GM21786 (cell line): ENCODE data around the gene NSF.
"Not testable (repeated sequence)": the region's sequence is repeated elsewhere in the genome, so short reads cannot be mapped to it uniquely, and the experiment has no call there.

Source experiments
- ATAC-seq: cut with Tn5 transposase; IDR thresholded peaks from one replicate; pipeline ENCODE4 v1.9.1; 2021; ENCODE audit not compliant: unreplicated experiment

The NSF gene

DNA sequence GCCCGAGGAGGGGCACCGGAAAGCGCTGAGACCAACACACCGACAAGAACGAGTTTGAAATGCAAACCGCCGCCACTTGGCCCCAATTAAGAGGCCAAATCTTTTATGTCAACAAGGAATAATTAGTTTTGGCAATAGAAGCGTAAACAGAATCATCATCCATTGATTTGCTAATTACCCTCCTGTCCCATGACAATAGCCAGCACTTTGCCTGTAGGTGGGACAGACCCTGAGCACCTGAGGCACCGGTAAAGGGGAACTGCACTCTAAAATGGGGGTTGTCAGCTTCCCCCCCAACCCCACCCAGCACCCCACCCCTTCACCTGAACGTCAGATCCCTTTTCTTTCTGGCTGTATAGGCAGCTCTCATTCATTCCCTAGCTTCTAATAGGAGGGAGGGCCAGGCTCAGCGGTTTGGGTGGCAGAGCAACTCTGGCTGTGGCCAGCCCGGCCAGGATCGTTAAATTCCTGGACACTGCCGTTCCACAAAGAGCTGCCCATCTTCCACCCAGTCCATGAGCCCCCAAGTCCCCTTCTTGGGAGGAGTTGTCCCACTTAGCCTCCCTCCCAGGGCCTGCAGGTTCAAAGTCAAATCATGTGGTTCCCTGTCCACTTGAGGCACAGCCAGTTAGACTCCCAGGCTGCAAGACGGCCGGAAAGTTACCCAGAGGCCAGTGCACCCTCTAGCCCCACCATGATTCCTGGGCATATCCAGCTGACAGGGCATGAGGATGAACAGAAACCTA, 182.2 kb downstream of the NSF start:
- no peak for ATAC-seq

DNA sequence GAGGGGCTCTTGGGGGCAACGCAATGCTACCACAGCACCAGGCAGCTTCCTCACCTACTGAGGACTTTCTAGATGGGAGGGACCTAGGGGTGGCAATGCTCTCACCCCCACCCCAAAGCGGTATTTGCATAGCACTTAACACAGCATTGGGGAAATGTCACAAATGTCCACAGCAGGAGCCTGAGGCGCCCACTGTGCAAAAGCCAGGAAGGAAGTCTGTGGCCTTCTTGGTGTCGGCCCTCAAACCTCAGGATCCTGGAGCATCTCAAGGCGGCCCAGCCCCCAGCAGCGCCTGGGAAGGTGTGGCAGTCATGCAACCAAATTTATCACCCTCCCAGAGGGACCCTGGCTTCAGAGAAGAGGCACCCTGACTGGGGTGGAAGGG, 182.7 kb downstream of the NSF start:
- no peak for ATAC-seq

DNA sequence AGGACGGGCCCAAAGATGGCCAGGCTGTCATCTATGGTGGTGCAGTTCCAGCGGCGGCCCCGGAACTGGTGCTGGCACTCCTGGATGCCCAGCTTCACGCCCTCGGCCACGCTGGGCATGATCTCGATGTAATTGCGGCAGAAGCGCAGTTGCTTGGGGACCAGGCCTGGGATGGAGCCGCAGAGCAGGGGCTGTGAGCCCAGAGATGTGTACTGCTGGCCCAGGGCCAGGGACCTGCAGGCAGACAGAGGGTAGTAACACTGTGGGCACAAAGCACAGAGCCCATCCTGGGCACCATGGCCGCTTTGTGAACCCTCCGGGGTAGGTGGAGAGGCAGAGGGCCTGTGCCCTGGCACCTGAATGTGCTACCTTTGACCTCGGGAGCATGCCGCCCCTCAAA, 183.2 kb downstream of the NSF start:
- no peak for ATAC-seq

GRCh38 chr17:46774108-46774737, 183.8 kb downstream of the NSF start:
- ATAC-seq = no peak

DNA sequence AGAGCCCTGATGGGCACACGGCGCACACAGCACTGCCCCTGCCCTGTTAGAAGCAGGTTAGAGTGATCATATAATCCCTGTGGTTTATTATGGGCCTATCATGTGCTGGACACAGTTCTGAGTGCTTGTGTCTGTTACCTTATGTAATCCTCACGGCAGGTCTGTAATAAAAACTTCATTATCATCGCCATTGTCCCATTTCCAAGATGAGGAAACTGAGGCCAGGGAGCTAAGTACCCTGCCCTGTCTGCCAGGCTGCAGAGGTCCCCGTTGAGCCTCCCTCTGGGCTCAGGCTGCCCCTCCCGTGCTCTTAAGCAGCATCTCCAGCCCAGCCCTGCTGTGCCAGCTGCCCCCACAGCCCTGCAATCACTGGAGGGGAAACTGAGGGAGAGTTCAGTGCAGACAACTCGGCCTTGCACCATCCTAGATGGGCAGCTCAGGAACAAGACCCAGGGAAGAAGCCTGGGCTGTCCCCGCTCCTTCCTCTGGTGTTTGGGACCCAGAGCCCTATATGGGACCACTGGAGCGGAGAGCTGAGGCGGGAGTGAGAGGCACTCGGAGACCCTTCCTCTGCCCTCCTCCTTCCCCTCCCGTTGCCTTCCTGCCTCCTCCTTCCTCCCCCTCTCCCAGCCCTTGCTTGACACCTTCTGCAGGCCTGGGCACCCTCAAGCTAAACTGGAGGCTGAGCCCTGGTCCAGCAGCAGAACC, 186.0 kb downstream of the NSF start:
- ATAC-seq = no peak

DNA sequence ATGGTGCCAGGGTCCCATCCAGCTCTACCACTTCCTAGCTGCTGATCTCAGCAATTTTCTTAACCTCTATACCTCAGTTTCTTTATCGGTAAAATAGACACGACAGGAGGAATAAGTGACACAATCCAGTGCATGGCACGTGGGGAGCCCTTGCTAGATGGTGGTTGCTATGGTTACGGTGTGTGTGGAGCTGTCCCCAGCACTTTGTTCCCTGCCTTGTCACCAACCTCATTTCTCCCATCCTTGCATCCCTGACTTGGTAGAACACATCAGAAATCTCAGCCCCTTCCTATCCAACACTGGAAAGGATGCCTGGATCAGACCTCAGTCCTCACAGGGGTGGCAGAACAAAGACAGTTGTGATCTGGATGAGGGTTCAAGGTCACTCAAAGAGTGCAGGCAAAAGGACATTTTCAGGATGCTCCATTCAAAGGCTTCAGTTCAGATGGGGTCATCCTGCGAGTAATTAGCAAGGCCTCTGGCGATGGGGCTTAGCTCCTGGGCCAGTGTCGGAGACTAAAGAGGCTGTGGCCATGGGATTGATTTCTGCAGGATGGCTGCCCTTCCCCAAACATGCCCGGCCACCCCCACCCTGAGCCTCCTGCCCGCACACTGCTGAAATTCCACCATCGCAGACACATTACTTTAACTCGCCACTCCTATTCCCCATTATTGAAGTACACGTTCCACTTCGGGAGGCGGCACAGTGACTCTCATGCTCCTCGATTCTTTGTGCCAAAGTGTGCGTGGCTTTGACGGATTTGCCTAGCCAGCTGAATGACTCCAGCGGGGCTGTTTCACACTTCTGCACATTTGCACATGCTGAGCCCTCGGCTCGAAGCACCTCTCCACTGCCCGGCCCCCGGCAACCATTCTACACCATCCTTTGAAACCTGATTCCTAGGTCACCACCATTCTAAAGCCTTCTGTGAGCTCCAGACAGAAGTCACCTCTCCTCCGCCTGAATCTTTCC, 187.8 kb downstream of the NSF start:
- ATAC-seq = no peak

DNA sequence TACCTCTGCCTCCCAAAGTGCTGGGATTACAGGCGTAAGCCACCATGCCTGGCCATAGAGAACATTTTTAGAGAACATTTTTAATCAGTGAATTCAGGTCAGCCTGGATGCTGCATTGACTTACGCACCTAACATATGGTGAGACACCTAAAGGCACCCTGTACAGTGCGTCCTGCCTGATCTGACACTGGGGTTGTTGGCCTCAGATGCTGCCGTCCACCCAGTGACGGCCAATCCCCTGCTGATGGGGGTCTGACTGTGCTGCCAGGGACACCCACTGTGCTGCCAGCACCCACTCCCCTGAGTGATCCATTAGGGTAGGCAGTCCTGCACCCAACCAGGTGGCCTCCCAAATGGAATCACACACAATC, 189.5 kb downstream of the NSF start:
- ATAC-seq = no peak

DNA sequence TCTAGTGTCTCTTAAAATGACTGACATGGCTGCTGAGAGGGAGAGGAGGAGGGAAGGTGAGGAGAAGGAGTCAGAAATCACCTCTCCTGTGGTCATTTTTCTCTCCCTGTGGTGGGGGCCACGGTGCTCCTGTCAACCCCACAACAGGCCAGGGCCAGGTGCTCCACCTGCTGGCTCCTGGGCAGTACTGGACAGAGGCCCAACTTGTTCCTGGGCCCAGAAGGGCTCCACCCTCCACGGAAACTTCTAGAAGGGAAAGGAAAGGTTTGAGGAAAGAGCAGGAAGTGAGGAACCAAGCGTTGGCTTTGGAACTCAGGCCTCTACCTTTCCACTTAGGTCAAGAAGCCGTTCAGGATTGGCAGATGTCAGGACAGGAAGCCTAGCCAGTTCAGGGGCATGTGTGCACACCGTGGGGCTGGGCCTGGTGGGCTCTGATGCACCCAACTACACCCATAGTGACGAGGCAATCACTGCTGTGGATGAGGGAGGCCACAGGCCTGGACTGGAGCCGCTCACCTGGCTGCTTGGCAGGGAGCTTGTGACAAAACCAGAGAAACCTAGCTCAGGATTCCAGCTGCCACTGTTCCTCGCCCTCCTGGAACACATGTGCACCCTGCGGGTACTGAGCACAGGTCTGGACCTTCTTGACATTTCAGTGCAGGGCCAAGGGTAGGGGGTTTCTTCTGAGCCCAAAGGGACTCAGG, 191.9 kb downstream of the NSF start:
- no peak for ATAC-seq

GRCh38 chr17:46783031-46783593, 192.6 kb downstream of the NSF start:
- no peak for ATAC-seq

DNA sequence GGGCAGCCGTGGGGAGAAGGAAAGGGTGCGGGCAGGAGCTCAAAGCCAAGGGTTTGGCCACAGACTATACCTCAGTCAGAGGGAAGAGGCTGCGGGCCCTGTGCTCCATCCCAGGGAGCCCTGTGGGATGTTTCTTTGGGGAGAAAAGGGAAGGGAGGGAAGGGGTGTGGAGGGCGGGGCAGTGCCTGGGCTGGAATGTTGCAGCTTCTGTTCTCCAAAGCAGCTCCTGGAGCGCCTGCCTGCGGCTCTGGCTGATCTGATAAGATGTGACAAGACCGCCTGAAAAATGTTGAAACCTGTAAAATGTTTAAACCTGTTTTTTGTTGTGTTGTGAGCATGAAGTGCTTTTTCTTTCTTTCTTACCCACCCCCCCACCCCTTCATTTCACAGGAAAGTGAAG, 195.2 kb downstream of the NSF start:
- ATAC-seq = no peak

DNA sequence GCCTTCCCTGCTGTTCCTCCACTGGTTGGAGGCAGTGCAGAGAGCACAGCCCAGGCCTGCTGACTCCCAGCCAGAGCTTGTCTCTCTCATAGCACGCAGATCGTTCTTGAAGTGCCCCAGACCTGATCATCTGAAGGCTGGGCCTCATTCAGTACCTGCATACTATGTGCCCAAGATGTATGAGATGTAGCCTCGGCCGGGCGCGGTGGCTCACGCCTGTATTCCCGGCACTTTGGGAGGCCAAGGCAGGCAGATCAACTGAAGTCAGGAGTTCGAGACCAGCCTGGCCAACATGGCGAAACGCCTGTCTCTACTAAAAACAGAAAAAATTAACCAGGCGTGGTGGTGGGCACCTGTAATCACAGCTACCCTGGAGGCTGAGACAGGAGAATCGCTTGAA, 197.0 kb downstream of the NSF start:
- no peak for ATAC-seq

GRCh38 chr17:46788300-46788699, 197.8 kb downstream of the NSF start:
- ATAC-seq = no peak

DNA sequence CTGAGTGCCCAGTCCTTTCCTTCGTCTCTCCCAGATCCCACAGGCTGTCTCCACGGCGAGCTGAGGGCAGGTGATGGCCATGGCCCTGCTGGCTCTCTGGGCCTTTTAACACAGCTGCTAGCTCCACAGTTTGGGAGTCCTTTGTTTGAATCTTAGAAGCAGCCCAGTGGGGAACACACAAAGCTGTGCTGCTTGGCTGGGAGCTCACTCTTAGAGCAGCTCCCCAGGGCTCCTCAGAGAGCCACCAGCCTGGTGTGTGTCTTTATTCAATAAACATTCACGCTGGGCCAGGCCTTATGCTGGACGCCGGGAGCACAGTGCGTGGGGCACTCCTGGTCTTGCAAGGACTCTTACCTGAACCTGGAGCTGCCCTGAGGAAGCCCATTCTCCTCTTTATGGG, 198.3 kb downstream of the NSF start:
- no peak for ATAC-seq

GRCh38 chr17:46789610-46790009, 199.1 kb downstream of the NSF start:
- ATAC-seq = no peak

DNA sequence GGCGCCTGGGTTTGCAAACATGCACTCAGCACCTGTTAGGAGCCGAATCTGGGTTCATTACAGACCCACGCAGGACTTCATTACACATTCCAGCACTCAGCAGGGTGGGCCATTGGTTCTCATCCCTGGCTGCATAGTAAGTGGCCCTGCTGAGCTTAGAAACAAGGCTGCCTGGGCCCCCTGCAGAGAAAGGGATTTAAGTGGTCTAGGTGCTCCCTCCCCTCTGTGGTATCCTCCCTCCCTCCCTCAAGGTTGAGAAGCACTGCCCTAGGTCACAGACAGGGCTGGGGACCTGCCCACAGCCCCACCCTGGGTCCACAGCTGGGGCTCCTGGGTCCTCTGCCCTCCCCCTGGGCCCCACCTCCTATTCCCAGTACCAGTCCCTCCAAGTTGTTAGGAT, 199.7 kb downstream of the NSF start:
- no peak for ATAC-seq

DNA sequence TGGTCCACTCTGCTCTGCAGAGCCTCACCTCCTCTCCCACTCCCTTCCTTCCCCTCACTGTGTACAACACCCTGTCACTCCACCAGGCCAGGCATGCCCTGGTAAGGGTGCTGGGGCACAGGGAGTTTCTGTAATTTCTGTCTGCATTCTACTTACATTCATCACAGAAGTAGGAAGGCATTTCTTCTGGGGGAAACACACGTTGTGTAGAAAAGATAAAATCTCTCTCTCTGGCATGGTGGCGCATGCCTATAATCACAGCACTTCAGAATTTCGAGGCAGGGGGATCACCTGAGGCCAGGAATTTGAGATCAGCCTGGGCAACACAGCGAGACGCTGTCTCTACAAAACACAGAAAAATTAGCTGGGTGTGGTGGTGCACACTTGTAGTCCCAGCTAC, 201.1 kb downstream of the NSF start:
- ATAC-seq = no peak

- no peak for ATAC-seq
These were observed 201.6 kb downstream of the NSF start for GRCh38 chr17:46792071-46792470.

GRCh38 chr17:46793023-46793422, 202.6 kb downstream of the NSF start:
- ATAC-seq = not testable (repeated sequence)

- ATAC-seq = no peak
These were observed 203.1 kb downstream of the NSF start for GRCh38 chr17:46793541-46793940.

GRCh38 chr17:46794318-46794717, 203.8 kb downstream of the NSF start:
- no peak for ATAC-seq
